ENCODE data around the gene COLGALT1. TPM values are rescaled to one million over a fixed set of nuclear protein-coding genes. Genes with fewer than 3 reads are reported as not detected.

The COLGALT1 gene
- polyA plus RNA-seq, 3 donors: 66.8 to 176 (median 68.8) TPM

GRCh38 chr19:17602872-17603510 is 47.5 kb downstream of the COLGALT1 start:
- peaks cover 0 to 6% of the 10 kb centered on the region in 2 donors for H3K27me3 ChIP-seq (ENCODE audit: control insufficient read depth in 2 of 2, insufficient read depth in 2 of 2, low read length in 2 of 2)
- DNase-seq: peak; percentile 23 to 65 (median 34)
- no peak overlapping the region for H3K9ac ChIP-seq (ENCODE audit: insufficient read depth, low read length, poor library complexity, severe bottlenecking)
- no peak overlapping the region for H2AFZ ChIP-seq (ENCODE audit: insufficient read depth, low read depth, low read length, poor library complexity, severe bottlenecking)
- no peaks in the 10 kb centered on the region for H4K20me1 ChIP-seq (ENCODE audit: insufficient read depth, low read length)
- WGBS (ENCODE audit: insufficient coverage): 53% methylated on average over 6 of the region's 7 CpGs
- no peaks in the 10 kb centered on the region for H3K9me3 ChIP-seq (replicated peaks in 1 of 2; ENCODE audit: control insufficient read depth in 1 of 2, insufficient read depth in 1 of 2, low read length in 2 of 2)
- Mint-ChIP-seq H3K36me3 (no peaks in the 10 kb centered on the region), H3K27me3 (ENCODE audit: low read depth in 3 of 3) (peaks cover 16 to 31% (median 18%) of the 10 kb centered on the region in 3 donors), H3K9me3 (peaks cover 0 to 6% (median 2%) of the 10 kb centered on the region in 7 donors), H3K27ac (peak overlapping the region in 2 of 7 donors; percentile 56 to 61), H3K4me1 (peaks cover 36% of the 10 kb centered on the region), H3K4me3 (peak overlapping the region in 1 of 2 donors; percentile 48)
- H3K36me3 ChIP-seq (replicated peaks in 1 of 2; ENCODE audit: control insufficient read depth in 1 of 2, insufficient read depth in 2 of 2, low read length in 2 of 2): no peaks in the 10 kb centered on the region
- no peak for TF ChIP-seq CTCF (IDR thresholded peaks at IDR 0.05)
- H3K4me1 ChIP-seq (ENCODE audit: control insufficient read depth in 1 of 2, insufficient read depth in 2 of 2, low read length in 2 of 2): peaks cover 21 to 44% of the 10 kb centered on the region in 2 donors
- H3K79me2 ChIP-seq (ENCODE audit: insufficient read depth, low read length): no peaks in the 10 kb centered on the region
- H3K4me2 ChIP-seq (replicated peaks; ENCODE audit: extremely low read depth, low read length, poor library complexity, severe bottlenecking): no peak overlapping the region
- no peak overlapping the region for H3K27ac ChIP-seq (ENCODE audit: low read depth in 1 of 2, low read length in 2 of 2)
- intact Hi-C loops (cut with micrococcal nuclease): no loop called here
- H3K4me3 ChIP-seq (replicated peaks in 1 of 3; ENCODE audit: low read depth in 2 of 3, low read length in 3 of 3): no peak overlapping the region

- intact Hi-C loops (cut with micrococcal nuclease): no loop called here
- H4K20me1 ChIP-seq (ENCODE audit: insufficient read depth, low read length): no peaks in the 10 kb centered on the region
- H3K9me3 ChIP-seq (replicated peaks in 1 of 2; ENCODE audit: control insufficient read depth in 1 of 2, insufficient read depth in 1 of 2, low read length in 2 of 2): no peaks in the 10 kb centered on the region
- Mint-ChIP-seq H3K4me1 (peaks cover 27% of the 10 kb centered on the region), H3K9me3 (peaks cover 0 to 2% (median 0%) of the 10 kb centered on the region in 7 donors), H3K27me3 (ENCODE audit: low read depth in 3 of 3) (peaks cover 14 to 26% (median 18%) of the 10 kb centered on the region in 3 donors), H3K36me3 (no peaks in the 10 kb centered on the region), H3K27ac (peak overlapping the region in 2 of 7 donors; percentile 5 to 65), H3K4me3 (no peak overlapping the region)
- TF ChIP-seq CTCF (IDR thresholded peaks at IDR 0.05): no peak
- peaks cover 0 to 6% of the 10 kb centered on the region in 2 donors for H3K27me3 ChIP-seq (ENCODE audit: control insufficient read depth in 2 of 2, insufficient read depth in 2 of 2, low read length in 2 of 2)
- H2AFZ ChIP-seq (ENCODE audit: insufficient read depth, low read depth, low read length, poor library complexity, severe bottlenecking): no peak overlapping the region
- peaks cover 17 to 36% of the 10 kb centered on the region in 2 donors for H3K4me1 ChIP-seq (ENCODE audit: control insufficient read depth in 1 of 2, insufficient read depth in 2 of 2, low read length in 2 of 2)
- no peak overlapping the region for H3K9ac ChIP-seq (ENCODE audit: insufficient read depth, low read length, poor library complexity, severe bottlenecking)
- no peaks in the 10 kb centered on the region for H3K36me3 ChIP-seq (replicated peaks in 1 of 2; ENCODE audit: control insufficient read depth in 1 of 2, insufficient read depth in 2 of 2, low read length in 2 of 2)
- no peaks in the 10 kb centered on the region for H3K79me2 ChIP-seq (ENCODE audit: insufficient read depth, low read length)
- 77% methylated on average over 6 of the region's 8 CpGs for WGBS (ENCODE audit: insufficient coverage)
- DNase-seq: no peak
- no peak overlapping the region for H3K4me2 ChIP-seq (replicated peaks; ENCODE audit: extremely low read depth, low read length, poor library complexity, severe bottlenecking)
- no peak overlapping the region for H3K4me3 ChIP-seq (replicated peaks in 1 of 3; ENCODE audit: low read depth in 2 of 3, low read length in 3 of 3)
- no peak overlapping the region for H3K27ac ChIP-seq (ENCODE audit: low read depth in 1 of 2, low read length in 2 of 2)
These were observed 49.0 kb downstream of the COLGALT1 start for GRCh38 chr19:17604372-17605025.

Data from CD14-positive monocyte (primary cell).